HCT116 (cell line): ENCODE results near the gene FAM89B. TPM values are rescaled to one million over a fixed set of nuclear protein-coding genes. Genes with fewer than 3 reads are reported as not detected.
A peak's percentile ranks its signal among the peaks of the same experiment; 100 is the strongest.

Experiments
- ATAC-seq: fragments of 200-7000 bp; cut with Tn5 transposase; 2 replicates; pipeline ENCODE4 v1.9.1; 2020; ENCODE audit warnings: mild to moderate bottlenecking, moderate library complexity
- BruUV-seq: library from RNA; stranded (reverse); fragments of 400-500 nt; replicated peaks from 2 replicates; lab custom pipeline; 2021; lab: Mats Ljungman, UMichigan
- CTCF ChIA-PET: fragments of 300-600 bp; sonication (Branson Sonifier 250); formaldehyde crosslinking; loops from one replicate; lab custom pipeline; 2021; ENCODE audit warnings: antibody characterized with exemption; lab: Charles Lee
- POLR2A ChIA-PET: fragments of 300-600, 350-600 bp; sonication (Branson Sonifier 250); formaldehyde crosslinking; loops from one replicate; lab custom pipeline; 2021; ENCODE audit warnings: antibody characterized with exemption; lab: Charles Lee
- RAD21 ChIA-PET, 2 experiments: fragments of 300-600 bp; sonication (Branson Sonifier 250); formaldehyde crosslinking; loops; one replicate each; lab custom pipeline; 2023; ENCODE audit warnings: low total read pairs in 2 of 2; ENCODE audit not compliant: uncharacterized antibody in 2 of 2, unreplicated experiment in 2 of 2, low non-redundant PET in 1 of 2; lab: Charles Lee
- DNase-seq: peaks from one replicate; pipeline ENCODE4 v3.0.0-alpha.2; 2010; ENCODE audit warnings: low read depth, low spot score
- H2AFZ ChIP-seq: fragments of 200-600 bp; shearing (Covaris generic), sonication (generic); 2 replicates; pipeline ENCODE4 v1.6.1; 2017; ENCODE audit warnings: low read depth, mixed run types, mixed read lengths, antibody characterized with exemption, low read length; ENCODE audit not compliant: poor library complexity, severe bottlenecking
- H3K27ac ChIP-seq: 2 replicates; pipeline ENCODE4 v1.5.1; 2012; ENCODE audit warnings: low read depth, low read length
- H3K27me3 ChIP-seq: fragments of 200-600 bp; sonication (generic); 2 replicates; pipeline ENCODE4 v1.6.1; 2016; ENCODE audit warnings: mixed run types, low read length, mixed read lengths; ENCODE audit not compliant: insufficient read depth
- H3K36me3 ChIP-seq, 2 experiments: fragments of 200-500 bp in 1 of 2; fragments of 200-600 bp in 1 of 2; sonication (Bioruptor generic) in 1 of 2; sonication (generic) in 1 of 2; 2 replicates each; pipeline versions ENCODE4 v1.5.1 to v1.6.1; 2014 to 2016; ENCODE audit warnings: low read length in 2 of 2, inconsistent platforms in 1 of 2, mixed read lengths in 1 of 2, mixed run types in 1 of 2; ENCODE audit not compliant: insufficient read depth in 2 of 2, control insufficient read depth in 1 of 2
- H3K4me1 ChIP-seq, 2 experiments: fragments of 200-600 bp in 1 of 2; sonication (generic) in 1 of 2; 2 replicates each; pipeline versions ENCODE4 v1.5.1 to v1.6.1; 2012 to 2017; ENCODE audit warnings: low read length in 2 of 2, inconsistent platforms in 1 of 2, mild to moderate bottlenecking in 1 of 2, mixed read lengths in 1 of 2, mixed run types in 1 of 2, moderate library complexity in 1 of 2; ENCODE audit not compliant: insufficient read depth in 2 of 2, control insufficient read depth in 1 of 2
- H3K4me2 ChIP-seq: fragments of 200-600 bp; sonication (generic); 2 replicates; pipeline ENCODE4 v1.6.1; 2017; ENCODE audit warnings: mixed run types, low read length, mixed read lengths
- H3K4me3 ChIP-seq, 2 experiments: fragments of 200-600 bp in 1 of 2; sonication (generic) in 1 of 2; replicated peaks in 1 of 2; 2 replicates each; pipeline ENCODE4 v1.5.1; 2011 to 2016; ENCODE audit warnings: low read length in 2 of 2, control low read depth in 1 of 2, low read depth in 1 of 2, mild to moderate bottlenecking in 1 of 2, mixed read lengths in 1 of 2, mixed run types in 1 of 2
- H3K79me2 ChIP-seq: fragments of 200-600 bp; sonication (generic); 2 replicates; pipeline ENCODE4 v1.6.1; 2017; ENCODE audit warnings: mild to moderate bottlenecking, mixed run types, low read length, moderate library complexity, mixed read lengths; ENCODE audit not compliant: insufficient read depth
- H3K9ac ChIP-seq: fragments of 200-600 bp; sonication (generic); 2 replicates; pipeline ENCODE4 v1.6.1; 2016; ENCODE audit warnings: low read length, mixed read lengths
- H3K9me2 ChIP-seq: fragments of 200-600 bp; sonication (generic), shearing (Covaris generic); 2 replicates; pipeline ENCODE4 v1.6.1; 2017; ENCODE audit warnings: mixed run types, mild to moderate bottlenecking, moderate library complexity; ENCODE audit not compliant: insufficient read depth
- H3K9me3 ChIP-seq, 2 experiments: fragments of 200-500 bp in 1 of 2; fragments of 200-600 bp in 1 of 2; sonication (Bioruptor generic) in 1 of 2; sonication (generic) in 1 of 2; 2 replicates each; pipeline ENCODE4 v1.6.1; 2014 to 2017; ENCODE audit warnings: low read length in 2 of 2, mixed read lengths in 2 of 2, inconsistent platforms in 1 of 2, low read depth in 1 of 2, mild to moderate bottlenecking in 1 of 2, mixed run types in 1 of 2, moderate library complexity in 1 of 2; ENCODE audit not compliant: control insufficient read depth in 1 of 2, insufficient read depth in 1 of 2
- H4K20me1 ChIP-seq: fragments of 200-600 bp; sonication (generic), shearing (Covaris generic); 2 replicates; pipeline ENCODE4 v1.6.1; 2017; ENCODE audit warnings: mixed run types, mild to moderate bottlenecking, moderate library complexity; ENCODE audit not compliant: insufficient read depth
- CEBPB ChIP-seq: IDR thresholded peaks from 2 replicates; pipeline ENCODE4 v1.6.1; 2012; ENCODE audit warnings: low read depth
- CTCF ChIP-seq, 3 experiments: fragments of 200-600 bp in 1 of 3; sonication (generic) in 1 of 3; IDR thresholded peaks in 2 of 3; conservative IDR thresholded peaks in 1 of 3; 2 replicates each; pipeline ENCODE4 v1.5.1; 2012 to 2017; ENCODE audit warnings: low read depth in 2 of 3, low read length in 2 of 3, antibody characterized with exemption in 1 of 3, borderline replicate concordance in 1 of 3, control low read depth in 1 of 3, mild to moderate bottlenecking in 1 of 3, mixed read lengths in 1 of 3, mixed run types in 1 of 3, moderate library complexity in 1 of 3; ENCODE audit not compliant: insufficient read depth in 1 of 3
- EGR1 ChIP-seq: IDR thresholded peaks from 2 replicates; pipeline ENCODE4 v1.6.1; 2012; ENCODE audit warnings: low read depth
- EZH2 ChIP-seq: fragments of 200-600 bp; sonication (generic); IDR thresholded peaks from 2 replicates; pipeline ENCODE4 v1.6.1; 2017; ENCODE audit warnings: antibody characterized with exemption, mixed run types
- FOSL1 ChIP-seq: IDR thresholded peaks from 2 replicates; pipeline ENCODE4 v1.6.1; 2012; ENCODE audit warnings: low read depth
- JUND ChIP-seq: IDR thresholded peaks from 2 replicates; pipeline ENCODE4 v1.6.1; 2012
- POLR2AphosphoS5 ChIP-seq: IDR thresholded peaks from 2 replicates; pipeline ENCODE4 v1.6.1; 2011; ENCODE audit warnings: mild to moderate bottlenecking, low read depth, low read length, moderate library complexity
- RAD21 ChIP-seq: IDR thresholded peaks from 2 replicates; pipeline ENCODE4 v1.6.1; 2012; ENCODE audit warnings: low read depth, mild to moderate bottlenecking
- YY1 ChIP-seq: IDR thresholded peaks from 2 replicates; pipeline ENCODE4 v1.6.1; 2011; ENCODE audit warnings: low read length, low read depth, moderate library complexity, mild to moderate bottlenecking; ENCODE audit not compliant: insufficient replicate concordance; ENCODE audit errors: extremely low read depth
- ZBTB33 ChIP-seq: IDR thresholded peaks from 2 replicates; pipeline ENCODE4 v1.6.1; 2011; ENCODE audit warnings: mild to moderate bottlenecking, low read length, moderate library complexity; ENCODE audit not compliant: insufficient replicate concordance; ENCODE audit errors: extremely low read depth
- ZFX ChIP-seq: fragments of 450-650 bp; IDR thresholded peaks from 2 replicates; pipeline ENCODE4 v1.6.1; 2017
- intact Hi-C: fragments of 100-400 bp; cut with micrococcal nuclease; formaldehyde crosslinking; loops from 2 replicates; pipeline ENCODE4 v1.10.0; 2022
- total RNA-seq: library from RNA; stranded (reverse); gene quantifications from one replicate; pipeline ENCODE4 v1.2.1, GENCODE V29; 2021; ENCODE audit not compliant: unreplicated experiment
- TF ChIP-seq, protein P1 (sequence below): IDR thresholded peaks from 2 replicates; pipeline ENCODE4 v1.6.1; 2012
- TF ChIP-seq, protein P2 (sequence below): IDR thresholded peaks from 2 replicates; pipeline ENCODE4 v1.6.1; 2012

The FAM89B gene
- total RNA-seq, 1 experiment from 2014 or later = 60.0 TPM

- no peak overlapping the region for H2AFZ ChIP-seq
- no peak for DNase-seq
- no peak overlapping the region for H3K9ac ChIP-seq
- H3K4me2 ChIP-seq = peak overlapping the region; percentile 96
- peaks cover 58 to 91% of the 10 kb centered on the region in 2 experiments for H3K4me1 ChIP-seq
- POLR2A ChIA-PET = interaction anchor here (0.6 to 2.9 kb wide), 5 partner anchors 15 to 139 kb away, joined by 3 to 9 read pairs (median 4); partner anchors contain the start of gene NEAT1
- no peaks in the 10 kb centered on the region for H3K9me2 ChIP-seq
- TF ChIP-seq CTCF (IDR thresholded peaks at IDR 0.05 in 2 of 3, conservative IDR thresholded peaks at IDR 0.05 in 1 of 3; ENCODE audit: borderline replicate concordance in 1 of 3, insufficient read depth in 1 of 3, low read depth in 2 of 3, low read length in 2 of 3) (no peak), POLR2AphosphoS5 (no peak), EGR1 (no peak)
- ATAC-seq = no peak
- intact Hi-C loops = no loop called here
- no peaks in the 10 kb centered on the region for H3K36me3 ChIP-seq
- CTCF ChIA-PET = interaction anchor here (4.5 kb wide), 1 partner anchor 21 kb away, joined by 29 read pairs; no protein-coding TSS in a partner anchor
- no peaks in the 10 kb centered on the region for H4K20me1 ChIP-seq
- H3K79me2 ChIP-seq = peaks cover 10% of the 10 kb centered on the region
- H3K27me3 ChIP-seq = no peaks in the 10 kb centered on the region
- no peak overlapping the region; a peak in 1 of 4 replicates for H3K4me3 ChIP-seq
- H3K9me3 ChIP-seq = no peaks in the 10 kb centered on the region
- no peak overlapping the region for H3K27ac ChIP-seq
- no TSS peak for BruUV-seq
- RAD21 ChIA-PET = no interaction called here
These were observed 10.3 kb upstream of the FAM89B start for GRCh38 chr11:65562020-65562419.

- Histone ChIP-seq H3K79me2 (peaks cover 8% of the 10 kb centered on the region), H3K4me2 (peak overlapping the region; percentile 64), H3K4me3 (peak overlapping the region in 1 of 2 experiments; percentile 20; a peak in 1 of 4 replicates), H3K9me3 (no peaks in the 10 kb centered on the region), H3K27me3 (no peaks in the 10 kb centered on the region), H2AFZ (peak overlapping the region; percentile 22), H3K27ac (peak overlapping the region; percentile 41; the same call in 1 of the 2 replicates), H3K4me1 (peaks cover 55 to 85% of the 10 kb centered on the region in 2 experiments), H3K9me2 (no peaks in the 10 kb centered on the region), H4K20me1 (no peaks in the 10 kb centered on the region), H3K36me3 (no peaks in the 10 kb centered on the region), H3K9ac (no peak overlapping the region)
- ATAC-seq = no peak
- intact Hi-C loops = no loop called here
- no peak for DNase-seq
- POLR2A ChIA-PET = interaction anchor here (0.8 to 2.9 kb wide), 3 partner anchors 11 to 22 kb away, joined by 4 to 9 read pairs (median 4); no protein-coding TSS in a partner anchor
- no TSS peak for BruUV-seq
- RAD21 ChIA-PET = no interaction called here
- CTCF ChIA-PET = interaction anchor here (1.9 to 4.5 kb wide), 2 partner anchors 11 to 22 kb away, joined by 5 to 29 read pairs; no protein-coding TSS in a partner anchor
- no peak for TF ChIP-seq JUND
- TF ChIP-seq YY1 = no peak
- TF ChIP-seq EZH2 = no peak
- TF ChIP-seq, protein P1, sequence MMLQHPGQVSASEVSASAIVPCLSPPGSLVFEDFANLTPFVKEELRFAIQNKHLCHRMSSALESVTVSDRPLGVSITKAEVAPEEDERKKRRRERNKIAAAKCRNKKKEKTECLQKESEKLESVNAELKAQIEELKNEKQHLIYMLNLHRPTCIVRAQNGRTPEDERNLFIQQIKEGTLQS = no peak
- no peak for TF ChIP-seq RAD21
- TF ChIP-seq, protein P2, sequence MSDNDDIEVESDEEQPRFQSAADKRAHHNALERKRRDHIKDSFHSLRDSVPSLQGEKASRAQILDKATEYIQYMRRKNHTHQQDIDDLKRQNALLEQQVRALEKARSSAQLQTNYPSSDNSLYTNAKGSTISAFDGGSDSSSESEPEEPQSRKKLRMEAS = no peak
- TF ChIP-seq ZFX = no peak
- no peak for TF ChIP-seq ZBTB33
- TF ChIP-seq FOSL1 = no peak
- no peak for TF ChIP-seq CEBPB
These were observed 9.6 kb upstream of the FAM89B start for GRCh38 chr11:65562788-65563187.
